MV-4-11 (cell line): Measurements from ENCODE around the gene MMP24OS.

Experiments
- DNase-seq: peaks from one replicate; lab custom pipeline; 2025; lab: John Stamatoyannopoulos, UW

Gene MMP24OS

GRCh38 chr20:35251613-35251940 is 26.3 kb downstream of the MMP24OS start:
- no peak for DNase-seq

- DNase-seq: no peak
Measured at GRCh38 chr20:35248641-35249475, 29.1 kb downstream of the MMP24OS start.

- no peak for DNase-seq
Measured at GRCh38 chr20:35246723-35247122, 31.2 kb downstream of the MMP24OS start.

GRCh38 chr20:35243986-35244385 is 33.9 kb downstream of the MMP24OS start:
- no peak for DNase-seq

GRCh38 chr20:35243317-35243716 is 34.6 kb downstream of the MMP24OS start:
- DNase-seq: no peak

- no peak for DNase-seq
Measured at GRCh38 chr20:35240811-35241293, 37.1 kb downstream of the MMP24OS start.

- DNase-seq: no peak
Measured at GRCh38 chr20:35240083-35240810, 37.7 kb downstream of the MMP24OS start.

- peak; percentile 29 for DNase-seq
Measured at GRCh38 chr20:35238735-35239134, 39.2 kb downstream of the MMP24OS start.

- peak; percentile 95 for DNase-seq
Measured at GRCh38 chr20:35238170-35238569, 39.8 kb downstream of the MMP24OS start.

- DNase-seq: no peak
Measured at GRCh38 chr20:35237486-35237885, 40.4 kb downstream of the MMP24OS start.

- no peak for DNase-seq
Measured at GRCh38 chr20:35235881-35236280, 42.0 kb downstream of the MMP24OS start.

- DNase-seq: no peak
Measured at GRCh38 chr20:35232575-35232974, 45.3 kb downstream of the MMP24OS start.

GRCh38 chr20:35226884-35227681 is 50.8 kb downstream of the MMP24OS start:
- no peak for DNase-seq
